ENCODE measurements around the gene LOXL3.

Gene LOXL3

GRCh38 chr2:74555610-74556103 is 1.9 kb upstream of the LOXL3 start:
- peak overlapping the region; percentile 95 for H3K4me3 ChIP-seq (ENCODE audit: low read length)
- DNase-seq (ENCODE audit: low read depth): no peak
- TF ChIP-seq, protein P1, sequence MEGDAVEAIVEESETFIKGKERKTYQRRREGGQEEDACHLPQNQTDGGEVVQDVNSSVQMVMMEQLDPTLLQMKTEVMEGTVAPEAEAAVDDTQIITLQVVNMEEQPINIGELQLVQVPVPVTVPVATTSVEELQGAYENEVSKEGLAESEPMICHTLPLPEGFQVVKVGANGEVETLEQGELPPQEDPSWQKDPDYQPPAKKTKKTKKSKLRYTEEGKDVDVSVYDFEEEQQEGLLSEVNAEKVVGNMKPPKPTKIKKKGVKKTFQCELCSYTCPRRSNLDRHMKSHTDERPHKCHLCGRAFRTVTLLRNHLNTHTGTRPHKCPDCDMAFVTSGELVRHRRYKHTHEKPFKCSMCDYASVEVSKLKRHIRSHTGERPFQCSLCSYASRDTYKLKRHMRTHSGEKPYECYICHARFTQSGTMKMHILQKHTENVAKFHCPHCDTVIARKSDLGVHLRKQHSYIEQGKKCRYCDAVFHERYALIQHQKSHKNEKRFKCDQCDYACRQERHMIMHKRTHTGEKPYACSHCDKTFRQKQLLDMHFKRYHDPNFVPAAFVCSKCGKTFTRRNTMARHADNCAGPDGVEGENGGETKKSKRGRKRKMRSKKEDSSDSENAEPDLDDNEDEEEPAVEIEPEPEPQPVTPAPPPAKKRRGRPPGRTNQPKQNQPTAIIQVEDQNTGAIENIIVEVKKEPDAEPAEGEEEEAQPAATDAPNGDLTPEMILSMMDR (conservative IDR thresholded peaks at IDR 0.05; ENCODE audit: low read length): no peak

GRCh38 chr2:74554820-74555531 is 1.2 kb upstream of the LOXL3 start:
- DNase-seq (ENCODE audit: low read depth): no peak
- H3K4me3 ChIP-seq (ENCODE audit: low read length): peak overlapping the region; percentile 95
- TF ChIP-seq, protein P1 (conservative IDR thresholded peaks at IDR 0.05; ENCODE audit: low read length): no peak; the same call in 1 of the 2 replicates

- TF ChIP-seq, protein P1 (conservative IDR thresholded peaks at IDR 0.05; ENCODE audit: low read length): no peak
- DNase-seq (ENCODE audit: low read depth): peak; percentile 29
- peak overlapping the region; percentile 95 for H3K4me3 ChIP-seq (ENCODE audit: low read length)
These were observed 579 bp downstream of the LOXL3 start for GRCh38 chr2:74552914-74553811.

- TF ChIP-seq, protein P1 (conservative IDR thresholded peaks at IDR 0.05; ENCODE audit: low read length): no peak
These were observed 1.5 kb downstream of the LOXL3 start for GRCh38 chr2:74551942-74552913.

GRCh38 chr2:74551530-74551929 is 2.2 kb downstream of the LOXL3 start:
- DNase-seq (ENCODE audit: low read depth): no peak
- peak overlapping the region; percentile 1; the same call in 1 of the 2 replicates for H3K4me3 ChIP-seq (ENCODE audit: low read length)
- TF ChIP-seq, protein P1 (conservative IDR thresholded peaks at IDR 0.05; ENCODE audit: low read length): no peak

More at GRCh38 chr2:74551942-74552913, 1.5 kb downstream of the LOXL3 start:
- peak overlapping the region; percentile 95 for H3K4me3 ChIP-seq (ENCODE audit: low read length)
- DNase-seq (ENCODE audit: low read depth): no peak

GRCh38 chr2:74550231-74550630 is 3.5 kb downstream of the LOXL3 start:
- peak overlapping the region; percentile 12; the same call in 1 of the 2 replicates for H3K4me3 ChIP-seq (ENCODE audit: low read length)
- TF ChIP-seq, protein P1 (conservative IDR thresholded peaks at IDR 0.05; ENCODE audit: low read length): no peak

More at GRCh38 chr2:74550231-74550630, 3.5 kb downstream of the LOXL3 start:
- no peak for DNase-seq (ENCODE audit: low read depth)
